G401.6 (cell line): ENCODE data around the gene GPR68.
"Not testable (repeated sequence)": the region's sequence is repeated elsewhere in the genome, so short reads cannot be mapped to it uniquely, and the experiment has no call there.

Experiments
- FAIRE-seq: peaks from 2 replicates; lab custom pipeline; 2012; peaks lifted over from hg19 to GRCh38; lab: Jason Lieb, UNC

Gene GPR68

DNA sequence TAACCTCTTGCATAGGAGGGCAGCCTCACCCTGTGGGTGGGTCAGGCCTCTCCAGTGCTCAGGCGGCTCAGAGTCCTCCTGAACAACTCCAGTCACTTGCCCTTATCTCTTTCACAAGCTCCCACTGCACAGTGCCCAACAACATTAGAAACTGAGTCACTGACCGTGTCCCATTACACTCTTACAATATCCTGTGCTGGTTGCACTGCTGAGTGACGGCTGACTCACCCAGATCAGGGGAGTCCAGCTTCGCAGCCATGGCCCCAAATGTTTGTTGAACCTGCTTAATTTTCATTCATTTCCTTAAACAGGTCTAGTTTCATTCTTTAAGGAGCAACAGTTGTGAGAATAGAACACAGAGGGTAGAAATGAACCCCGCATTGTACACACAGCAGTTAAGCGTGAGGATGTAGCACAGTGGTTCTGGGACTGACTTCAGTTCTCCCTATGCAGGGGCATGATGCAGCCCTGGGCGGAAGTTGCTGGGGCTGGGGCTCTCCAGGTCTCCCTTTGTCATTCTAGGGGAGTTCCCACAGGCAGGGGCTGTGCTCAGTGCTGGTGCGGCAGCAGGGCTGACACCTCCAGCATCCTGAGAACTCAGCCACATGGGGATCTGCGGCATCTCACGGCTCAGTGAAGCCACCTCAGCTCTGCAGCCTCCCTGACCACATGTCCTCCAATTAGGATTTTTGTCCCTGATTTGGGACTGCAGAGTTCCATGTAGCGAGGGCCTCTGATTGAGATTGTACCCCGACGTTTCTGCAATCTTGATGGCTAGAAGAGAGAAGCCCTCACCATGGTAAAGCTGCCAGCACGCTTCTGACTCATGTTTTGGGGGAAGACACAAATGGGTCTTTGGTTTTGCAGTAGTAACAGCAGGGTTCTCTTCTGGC is 16.1 kb downstream of the GPR68 start:
- no peak for FAIRE-seq

DNA sequence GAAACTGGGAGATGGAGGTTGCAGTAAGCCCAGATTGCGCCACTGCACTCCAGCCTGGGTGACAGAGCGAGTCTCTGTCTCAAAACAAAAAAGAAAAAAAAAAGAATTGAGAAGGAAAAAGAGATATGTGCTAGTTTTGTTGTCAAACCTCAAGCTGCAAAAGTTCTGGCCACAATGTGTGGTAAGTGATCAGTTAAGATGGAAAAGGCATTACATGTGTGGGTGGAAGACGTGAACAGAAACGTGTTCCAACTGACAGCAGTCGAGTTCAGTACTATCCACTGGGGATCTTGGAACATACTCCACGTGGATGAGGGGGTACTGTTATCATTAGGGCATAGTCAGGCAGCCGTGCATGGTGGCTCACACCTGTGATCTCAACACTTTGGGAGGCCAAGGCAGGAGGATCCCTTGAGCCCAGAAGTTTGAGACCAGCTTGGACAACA is 17.3 kb downstream of the GPR68 start:
- no peak for FAIRE-seq

DNA sequence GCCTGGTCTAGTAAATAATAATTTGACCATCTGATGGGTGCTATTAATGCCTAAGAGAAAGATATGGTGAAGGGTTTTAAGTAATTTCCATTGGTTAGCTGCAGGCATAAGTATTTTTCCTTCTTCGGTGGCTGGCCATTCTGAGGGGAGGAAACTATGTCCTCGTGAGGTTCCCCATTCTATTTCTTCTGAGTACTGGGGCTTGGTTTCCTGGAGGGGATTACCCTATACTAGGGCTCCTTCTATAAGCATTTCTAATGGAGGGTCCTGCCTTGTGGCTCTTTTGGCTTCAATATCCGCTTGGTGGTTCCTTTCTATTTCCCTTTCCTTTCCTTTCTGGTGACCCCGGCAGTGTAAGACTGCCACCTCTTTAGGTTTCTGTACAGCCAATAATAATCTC is 18.1 kb downstream of the GPR68 start:
- FAIRE-seq, result not testable (repeated sequence)

DNA sequence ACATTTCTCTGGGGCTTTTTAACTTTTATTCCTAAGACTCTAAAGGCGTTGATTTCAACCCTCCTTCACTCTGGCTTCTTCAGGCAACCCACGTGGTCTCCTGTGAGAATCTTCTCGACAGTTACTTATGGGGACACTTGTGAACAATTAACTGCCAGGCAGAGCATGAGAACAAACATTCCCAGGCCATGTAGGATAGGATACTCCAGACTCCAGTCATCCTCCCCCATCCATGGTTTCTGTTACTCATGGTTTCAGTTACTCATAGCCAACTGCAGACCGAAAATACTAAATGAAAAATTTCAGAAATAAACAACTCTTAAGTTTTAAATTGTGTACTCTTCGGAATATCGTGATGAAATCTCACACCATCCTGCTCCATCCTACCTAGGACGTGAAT is 19.5 kb downstream of the GPR68 start:
- FAIRE-seq, result no peak

DNA sequence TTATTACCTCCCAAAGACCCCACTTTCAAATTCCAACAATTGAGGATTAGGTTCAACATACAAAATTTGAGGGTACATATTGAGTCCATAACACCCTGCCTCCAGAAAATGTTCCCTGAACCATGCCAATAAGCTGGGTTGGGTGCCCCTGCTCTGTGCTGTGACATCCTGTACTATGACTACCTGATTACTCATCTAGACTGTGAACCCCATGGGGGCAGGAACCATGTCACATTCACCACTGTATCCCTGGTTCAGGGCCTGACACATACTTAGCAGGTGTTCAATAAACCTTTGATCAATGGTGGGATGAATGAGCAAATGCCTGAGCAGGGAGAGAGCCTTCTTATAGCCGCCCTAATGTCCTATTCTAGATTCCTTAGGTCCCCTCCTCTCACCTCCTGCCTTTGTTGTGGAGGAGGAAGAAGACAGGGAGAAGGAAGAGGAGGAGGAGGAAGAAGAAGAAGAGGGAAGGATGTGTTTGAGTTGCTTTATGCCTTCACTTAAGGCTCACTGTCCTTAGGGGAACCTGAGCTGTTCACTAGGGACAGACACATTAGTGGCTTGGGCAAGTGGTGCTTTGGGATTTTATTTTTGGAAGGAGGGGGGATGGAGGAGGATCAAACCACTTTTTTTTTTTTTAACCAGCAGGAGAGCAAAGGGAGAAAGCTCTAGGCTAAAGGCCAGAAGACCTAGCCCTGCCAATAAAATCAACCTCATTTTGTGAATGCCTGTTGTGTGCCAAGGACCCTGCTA is 21.3 kb downstream of the GPR68 start:
- no peak for FAIRE-seq

DNA sequence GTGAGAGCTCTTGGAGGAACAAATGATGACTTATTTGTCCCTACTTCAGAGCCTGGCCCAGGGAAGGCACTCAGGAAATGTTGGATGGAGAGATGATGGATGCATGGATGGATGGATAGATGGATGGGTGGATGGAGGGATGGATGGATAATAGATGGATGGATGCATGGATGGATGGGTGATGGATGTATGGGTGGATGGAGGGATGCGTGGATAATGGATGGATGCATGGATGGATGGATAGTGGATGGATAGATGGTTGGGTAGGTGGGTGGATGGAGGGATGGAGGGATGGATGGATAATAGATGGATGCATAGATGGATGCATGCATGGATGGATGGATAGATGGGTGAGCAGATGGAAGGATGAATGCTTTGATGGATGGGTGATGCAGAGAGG is 23.2 kb downstream of the GPR68 start:
- no peak for FAIRE-seq

DNA sequence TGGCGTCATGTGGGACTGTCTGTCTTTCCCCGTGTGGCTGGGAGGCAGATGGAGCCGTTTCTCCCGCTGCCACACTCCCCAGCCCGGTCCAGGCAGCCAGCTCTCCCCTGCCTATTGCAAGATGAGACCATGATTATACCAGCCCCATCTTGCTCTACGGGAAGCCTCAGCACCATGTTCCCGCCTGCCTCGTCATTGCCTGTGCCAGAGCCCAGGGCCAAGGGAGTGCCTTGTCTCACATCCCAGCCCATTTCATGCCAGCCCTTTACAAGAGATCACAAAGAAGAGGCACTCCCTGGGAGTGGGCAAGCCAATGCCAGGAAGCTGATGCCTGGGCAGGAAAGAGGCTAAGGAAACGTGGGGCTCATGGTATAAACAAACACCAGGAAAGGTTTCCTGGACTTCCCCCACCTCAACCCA is 23.9 kb downstream of the GPR68 start:
- FAIRE-seq, result no peak

DNA sequence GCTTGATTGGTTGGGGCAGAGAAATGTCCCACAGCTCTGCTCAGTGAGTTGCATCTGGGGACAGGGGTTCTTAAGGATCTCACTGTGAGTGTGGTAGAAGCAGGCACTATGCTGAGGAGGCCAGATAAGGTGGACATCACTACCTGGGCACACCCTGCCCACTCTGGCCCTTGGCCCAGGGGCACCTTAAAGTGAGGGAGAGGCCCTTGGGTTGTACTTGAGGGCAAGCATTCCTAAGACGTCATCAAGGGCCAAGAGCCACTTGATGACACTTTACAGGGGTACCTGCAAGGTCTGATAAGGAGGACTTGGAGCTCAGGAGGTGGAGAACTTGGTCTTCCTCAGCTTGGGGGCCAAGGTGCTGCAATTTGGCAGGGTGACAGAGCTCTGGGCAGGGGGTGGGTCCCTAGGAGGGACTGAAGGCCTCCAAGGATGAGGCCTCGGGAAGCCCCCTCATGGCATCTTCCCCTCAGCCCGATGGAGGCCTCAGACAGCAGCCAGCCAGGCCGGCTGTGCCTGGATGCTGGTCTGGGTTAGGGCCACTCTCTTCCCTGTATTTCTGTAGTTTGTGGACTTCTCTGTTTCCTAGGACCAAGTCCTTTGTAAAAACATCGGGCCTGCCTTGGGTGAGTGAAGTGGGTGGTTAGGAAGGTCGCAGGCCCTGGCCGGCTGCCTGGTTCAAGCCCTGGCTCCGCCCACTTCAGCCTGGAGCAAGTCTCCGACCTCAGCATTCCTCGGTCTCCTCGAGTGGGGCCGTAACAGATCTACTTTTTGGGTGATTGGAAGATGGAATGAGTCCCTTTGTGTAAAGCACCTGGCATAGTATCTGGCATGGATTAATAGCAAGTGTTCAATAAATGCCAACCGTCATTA is 24.8 kb downstream of the GPR68 start:
- no peak for FAIRE-seq

DNA sequence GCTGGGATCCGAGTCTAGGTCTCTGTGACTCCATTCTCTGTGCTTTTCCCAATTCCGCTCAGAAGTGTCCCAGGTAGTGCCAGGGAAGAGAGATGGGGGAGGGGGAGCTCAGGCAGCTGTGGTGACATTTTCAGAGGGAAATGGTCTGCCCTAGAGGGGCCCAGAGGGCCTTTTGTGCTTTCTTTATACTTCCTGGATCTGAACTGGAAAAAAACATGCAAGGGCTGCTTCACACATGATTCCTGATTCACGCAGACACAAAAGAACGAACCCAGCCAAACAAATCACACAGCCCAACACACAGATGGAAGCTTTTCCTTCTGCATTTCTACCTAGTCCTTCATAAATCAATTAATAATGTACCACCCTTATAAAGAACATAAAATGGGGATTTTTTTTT is 26.5 kb downstream of the GPR68 start:
- FAIRE-seq, result no peak

DNA sequence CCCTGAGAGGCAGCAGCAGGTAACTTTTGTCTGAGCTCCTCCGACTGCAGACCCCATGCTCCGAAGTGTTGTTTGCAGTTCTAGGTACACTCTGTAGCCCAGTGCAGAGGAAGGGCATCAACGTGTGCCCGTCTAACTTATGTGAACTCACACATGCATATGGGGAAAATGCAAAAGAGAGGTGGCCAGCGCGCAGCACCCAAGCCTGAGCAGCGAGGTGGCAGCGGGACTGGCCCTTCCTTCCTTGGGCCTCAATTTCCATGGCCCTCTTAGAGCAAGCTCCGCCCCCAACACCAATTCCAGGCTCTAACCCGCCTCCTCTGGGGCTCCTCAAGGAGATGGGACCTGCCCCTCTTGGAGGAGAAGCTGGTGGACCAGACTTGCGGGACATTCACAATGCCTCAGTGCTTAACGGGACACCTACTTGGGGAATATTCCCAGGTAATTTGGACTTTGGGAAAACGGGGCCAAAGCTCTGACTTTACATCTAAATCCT is 27.7 kb downstream of the GPR68 start:
- FAIRE-seq, result no peak

DNA sequence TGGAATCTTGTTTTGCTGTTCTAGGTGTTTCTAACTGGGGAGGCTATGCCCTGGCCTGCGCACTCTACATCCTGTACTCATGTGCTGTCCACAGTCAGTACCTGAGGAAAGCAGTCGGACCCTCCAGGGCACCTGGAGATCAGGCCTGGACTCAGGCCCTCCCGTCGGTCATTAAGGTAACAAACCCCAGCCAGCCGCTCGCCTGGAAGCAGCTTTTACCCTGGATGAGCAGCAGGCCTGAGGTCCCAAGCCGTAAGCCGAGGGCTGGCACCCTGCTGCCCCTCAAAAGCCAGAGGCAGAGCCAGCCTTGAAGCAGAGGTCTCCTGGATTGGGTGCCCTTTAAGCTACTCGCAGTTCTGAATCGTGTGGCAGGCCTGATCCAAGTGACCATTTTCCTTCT is 29.1 kb downstream of the GPR68 start:
- no peak for FAIRE-seq

DNA sequence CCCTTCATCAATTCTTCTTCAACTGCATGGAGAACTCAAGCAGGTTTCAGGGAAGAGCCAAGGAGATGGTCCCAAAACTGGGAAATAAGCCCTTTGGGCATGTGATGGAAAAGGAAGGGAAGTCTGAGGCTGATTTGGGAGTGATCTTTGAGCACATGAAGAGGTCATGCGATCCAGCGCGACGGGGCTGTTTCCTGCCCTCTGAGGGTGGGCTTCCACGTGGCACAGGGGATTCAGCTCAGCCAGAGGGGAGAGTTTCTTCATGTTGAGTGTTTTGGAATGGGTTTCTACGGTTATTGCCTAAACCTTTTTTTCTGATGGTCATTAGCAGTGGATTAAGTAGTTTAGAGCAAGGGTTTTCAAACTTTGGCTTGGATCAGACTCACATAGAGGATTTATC is 30.2 kb downstream of the GPR68 start:
- no peak for FAIRE-seq

DNA sequence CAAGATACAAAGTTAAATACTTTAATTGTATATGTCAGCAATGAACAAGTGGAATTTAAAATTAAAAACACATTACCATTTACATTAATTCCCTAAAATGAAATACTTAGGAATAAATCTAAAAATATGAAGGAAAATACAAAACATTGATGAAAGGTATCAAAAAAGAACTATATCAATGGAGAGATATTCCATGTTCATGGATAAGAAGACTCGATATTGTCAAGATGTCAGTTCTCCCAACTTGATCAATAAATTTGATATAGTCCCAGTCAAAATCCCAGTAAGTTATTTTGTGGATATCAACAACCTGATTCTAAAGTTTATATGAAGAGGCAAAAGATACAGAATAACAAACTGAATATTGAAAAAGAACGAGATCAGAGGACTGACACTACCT is 33.5 kb downstream of the GPR68 start:
- peak; percentile 34 for FAIRE-seq

DNA sequence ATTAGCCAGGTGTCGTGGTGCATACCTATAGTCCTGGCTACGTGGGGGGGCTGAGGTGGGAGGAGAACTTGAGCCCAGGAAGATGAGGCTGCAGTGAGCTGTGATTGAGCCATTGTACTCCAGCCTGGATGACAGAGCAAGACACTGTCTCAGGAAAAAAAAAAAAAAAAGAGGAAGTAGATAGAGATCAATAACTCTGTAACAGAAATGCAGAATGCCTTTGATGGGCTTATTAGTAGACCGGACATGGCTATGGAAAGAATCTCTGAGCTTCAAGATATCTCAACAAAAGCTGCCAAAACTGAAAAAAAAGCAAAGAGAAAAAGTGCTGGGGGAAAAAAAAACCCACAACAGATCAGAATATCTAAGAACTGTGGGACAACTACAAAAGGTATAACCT is 37.5 kb downstream of the GPR68 start:
- no peak for FAIRE-seq

DNA sequence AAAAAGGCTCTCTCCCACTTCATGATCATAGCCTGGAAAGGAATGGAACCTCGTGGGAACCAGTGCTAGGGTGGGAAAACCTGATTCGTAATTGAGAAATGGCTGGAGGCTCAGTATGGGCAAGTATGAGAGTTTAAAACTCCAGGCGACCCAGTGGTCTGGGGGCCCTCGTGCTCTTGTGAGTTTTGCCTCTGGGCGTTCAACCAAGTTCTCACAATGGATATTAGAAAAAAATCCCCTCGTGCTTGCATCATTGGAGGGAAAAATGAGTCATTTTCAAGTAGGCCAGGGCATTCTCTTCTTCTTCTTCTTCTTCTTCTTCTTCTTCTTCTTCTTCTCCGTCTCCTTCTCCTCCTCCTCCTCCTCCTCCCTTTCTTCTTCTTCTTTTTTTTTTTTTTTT is 39.0 kb downstream of the GPR68 start:
- FAIRE-seq, result no peak

DNA sequence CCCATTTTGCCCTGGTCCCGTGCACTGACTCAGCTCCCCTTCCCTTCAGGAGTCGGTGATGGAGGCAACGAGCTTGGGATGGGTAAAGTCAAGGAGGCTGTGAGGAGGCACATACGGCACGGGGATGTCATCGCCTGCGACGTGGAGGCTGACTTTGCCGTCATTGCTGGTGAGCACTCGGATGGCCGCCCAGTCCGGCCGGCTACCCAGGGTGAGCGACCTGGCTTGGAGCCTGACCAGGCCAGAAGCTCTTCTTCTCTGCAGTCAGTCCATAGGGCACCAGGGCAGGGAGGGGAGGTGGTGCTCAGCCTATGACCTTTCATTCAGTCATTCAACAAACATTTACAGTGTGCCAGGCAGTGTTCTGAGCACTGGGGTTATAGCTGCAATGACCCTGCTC is 39.8 kb downstream of the GPR68 start:
- no peak for FAIRE-seq

DNA sequence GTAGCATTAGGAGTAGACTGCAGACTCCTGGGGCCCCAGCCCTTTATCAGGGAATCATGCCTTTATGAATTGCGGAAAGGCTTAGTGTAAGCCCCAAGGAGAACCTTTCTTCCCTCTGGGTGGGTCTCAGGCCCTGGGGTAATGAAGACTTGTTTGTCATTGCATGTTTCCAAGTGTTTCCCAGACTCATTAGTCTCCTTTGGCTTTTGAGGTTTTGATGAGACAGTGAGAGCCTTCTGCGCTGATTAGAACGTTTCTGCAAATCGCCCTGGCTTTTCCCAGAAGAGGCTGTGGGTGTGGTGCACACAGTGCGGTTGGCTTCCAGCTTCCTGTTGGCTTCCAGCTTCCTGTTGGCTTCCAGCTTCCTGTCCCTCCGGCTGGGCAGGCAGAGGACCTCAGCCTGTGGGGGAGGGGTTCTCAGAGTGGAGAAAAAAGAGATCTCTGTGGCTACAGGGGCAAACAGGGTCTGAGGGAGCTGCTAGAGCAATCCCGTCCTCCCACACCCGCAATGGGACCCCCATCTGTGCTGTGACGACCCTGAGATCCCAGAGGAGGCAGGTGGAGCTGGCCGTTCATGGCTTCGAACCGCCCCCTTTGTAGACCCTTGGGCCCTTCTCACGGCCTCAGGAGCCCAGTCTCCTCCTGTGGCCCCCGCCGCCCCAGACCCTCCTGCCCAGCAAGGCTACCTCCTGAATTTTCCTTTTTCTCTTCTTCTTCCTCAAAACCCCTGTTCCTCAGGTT is 42.1 kb downstream of the GPR68 start:
- FAIRE-seq, result no peak

DNA sequence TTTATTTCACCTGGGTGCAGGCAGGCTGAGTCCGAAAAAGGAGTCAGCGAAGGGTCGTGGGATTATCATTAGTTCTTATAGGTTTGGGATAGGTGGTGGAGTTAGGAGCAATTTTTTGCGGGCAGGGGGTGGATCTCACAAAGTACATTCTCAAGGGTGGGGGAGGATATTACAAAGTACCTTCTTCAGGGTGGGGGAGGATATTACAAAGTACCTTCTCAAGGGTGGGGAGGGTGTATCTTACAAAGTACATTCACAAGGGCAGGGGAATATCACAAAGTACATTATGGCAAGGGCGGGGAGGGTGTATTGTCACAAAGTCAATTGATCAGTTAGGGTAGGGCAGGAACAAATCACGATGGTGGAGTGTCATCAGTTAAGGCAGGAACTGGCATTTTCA is 43.7 kb downstream of the GPR68 start:
- not testable (repeated sequence) for FAIRE-seq

DNA sequence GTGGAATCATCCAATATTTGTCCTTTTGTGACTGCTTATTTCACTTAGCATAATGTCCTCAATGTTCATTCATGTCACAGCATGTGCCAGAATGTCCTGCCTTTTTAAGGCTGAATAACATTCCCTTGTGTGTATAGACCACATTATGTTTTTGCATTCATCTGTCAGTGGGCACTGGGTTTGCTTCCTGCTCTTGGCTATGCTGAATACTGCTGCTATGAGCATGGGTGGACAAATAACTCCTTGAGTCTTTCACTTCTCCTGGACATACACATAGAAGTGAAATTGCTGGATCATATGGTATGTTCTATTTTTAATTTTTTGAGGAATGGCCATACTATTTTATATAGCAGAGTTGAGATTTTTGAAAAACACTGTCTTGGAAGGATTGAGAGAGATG is 46.9 kb downstream of the GPR68 start:
- no peak for FAIRE-seq

DNA sequence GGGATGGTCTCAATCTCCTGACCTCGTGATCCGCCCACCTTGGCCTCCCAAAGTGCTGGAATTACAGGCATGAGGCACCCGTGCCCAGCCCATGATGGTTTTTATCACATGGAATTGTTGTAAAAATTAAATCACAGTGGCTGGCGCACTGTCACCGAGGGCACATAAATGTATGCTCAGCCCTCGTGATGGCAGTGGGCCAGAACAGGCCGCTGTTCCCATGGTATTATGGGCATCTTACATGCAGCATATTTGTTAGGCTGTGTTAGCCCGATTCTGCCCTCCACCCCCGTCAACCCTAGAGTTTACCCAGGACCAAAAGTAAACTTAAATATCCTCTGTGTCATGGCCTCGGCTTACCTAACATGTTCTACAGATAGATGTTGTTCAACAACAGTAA is 48.6 kb downstream of the GPR68 start:
- FAIRE-seq, result no peak

DNA sequence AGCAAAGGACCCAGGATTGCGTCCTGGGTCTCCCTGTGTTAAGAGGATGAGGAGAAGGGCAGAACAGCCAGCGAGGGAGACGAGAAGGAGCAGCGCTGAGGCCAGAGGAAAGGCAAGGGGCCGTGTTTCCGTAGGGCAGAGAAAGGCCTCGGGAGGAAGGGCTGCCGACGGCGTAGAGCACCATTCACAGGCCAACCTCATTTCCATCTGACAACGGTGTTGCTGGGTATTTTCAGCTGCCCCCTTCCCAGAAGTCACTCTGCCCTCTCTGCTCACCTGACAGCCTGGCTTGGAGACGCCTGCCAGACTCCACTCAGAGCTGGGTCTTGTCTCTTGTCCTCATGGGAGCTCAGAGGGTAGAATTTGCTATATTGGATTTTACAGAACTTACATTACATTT is 51.4 kb downstream of the GPR68 start:
- no peak for FAIRE-seq

DNA sequence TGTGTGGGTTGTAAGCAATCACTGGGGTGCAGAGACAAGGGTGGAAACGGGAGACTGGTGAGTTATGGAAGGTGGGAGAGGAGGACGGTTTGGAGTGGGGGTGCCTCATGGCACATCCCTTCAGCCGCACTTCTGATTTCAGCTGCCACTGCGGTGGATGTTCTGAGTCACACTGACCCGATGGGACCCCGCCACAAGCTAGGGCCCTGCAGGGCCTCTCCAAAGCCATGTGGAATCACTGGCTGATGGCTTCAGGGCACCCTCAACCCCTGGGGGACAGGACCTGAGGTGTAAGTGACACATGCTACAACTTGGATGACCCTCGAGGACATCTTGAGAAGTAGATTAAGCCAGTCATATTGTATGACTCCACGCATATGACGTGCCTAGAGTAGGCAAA is 53.7 kb downstream of the GPR68 start:
- FAIRE-seq, result no peak
